Gastrocnemius medialis (tissue), 4 donors: ENCODE measurements around the gene MRAP.

Source experiments
- CTCF ChIP-seq, 5 experiments: fragments of 450-650 bp in 3 of 5; fragments of 200-600 bp in 2 of 5; sonication (generic) in 2 of 5; IDR thresholded peaks in 4 of 5; conservative IDR thresholded peaks in 1 of 5; 1 replicate in 4 of 5; 2 replicates in 1 of 5; pipeline ENCODE4 v1.5.1; 2016 to 2019; ENCODE audit warnings: antibody characterized with exemption in 5 of 5, mild to moderate bottlenecking in 3 of 5, moderate library complexity in 3 of 5
- POLR2A ChIP-seq, 2 donors: fragments of 450-650 bp; IDR thresholded peaks; one replicate each; pipeline ENCODE4 v1.6.1; 2017; ENCODE audit warnings: antibody characterized with exemption in 2 of 2, mild to moderate bottlenecking in 2 of 2, moderate library complexity in 2 of 2

- no peak for TF ChIP-seq CTCF (IDR thresholded peaks at IDR 0.05 in 4 of 5, conservative IDR thresholded peaks at IDR 0.05 in 1 of 5)
- no peak for TF ChIP-seq POLR2A (IDR thresholded peaks at IDR 0.05)
Measured at GRCh38 chr21:32311621-32312020, 13.0 kb downstream of the MRAP start.
